ENCODE measurements around the gene PWWP2B. TPM values are rescaled to one million over a fixed set of nuclear protein-coding genes. Genes with fewer than 3 reads are reported as not detected.
A peak's percentile ranks its signal among the peaks of the same experiment; 100 is the strongest.

Gene PWWP2B
- total and polyA plus RNA-seq, 9 of the 15 experiments (the other 6 are each of a cell fraction or from before 2014, with no cell fraction given), result 0.07 to 9.2 (median 1.6) TPM; not detected in 1

DNA sequence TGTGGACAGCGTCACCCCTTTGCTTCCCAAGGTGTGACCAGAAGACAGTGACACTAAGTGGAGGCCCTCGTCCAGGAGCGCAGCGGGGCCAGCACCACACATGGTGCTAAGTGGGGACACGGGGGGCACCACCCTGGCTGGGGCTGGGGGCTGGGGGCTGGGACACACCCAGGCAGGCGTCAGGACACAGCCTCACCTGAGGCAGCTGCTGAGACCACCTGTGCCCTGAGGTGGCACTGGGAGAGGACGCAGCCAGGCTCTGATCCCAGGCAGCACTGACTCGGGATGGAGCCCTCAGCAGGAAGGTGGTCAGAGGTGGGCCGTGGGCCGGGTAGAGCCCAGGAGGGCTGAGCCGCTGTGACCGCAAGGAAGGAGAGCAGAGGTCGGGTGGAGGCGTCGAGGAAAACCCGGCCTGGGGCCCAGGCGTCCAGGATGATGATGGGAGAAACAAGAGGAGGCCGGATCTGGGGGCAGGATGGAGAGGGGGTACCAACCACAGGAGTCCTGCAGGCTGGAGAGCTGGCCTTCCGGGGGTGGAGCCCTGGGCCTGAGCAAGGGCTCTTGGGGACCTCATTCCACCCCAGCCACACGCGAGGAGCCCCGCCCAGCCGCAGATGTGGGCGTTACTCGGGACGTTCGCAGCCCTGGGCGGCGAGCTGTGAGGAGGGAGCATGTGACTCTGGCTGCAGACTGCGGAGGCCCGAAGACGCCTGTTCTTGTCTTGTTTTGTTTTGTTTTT, 42.5 kb upstream of the PWWP2B start (continued):
- TF ChIP-seq KLF16 (IDR thresholded peaks at IDR 0.05) (no peak), MYBL2 (IDR thresholded peaks at IDR 0.05; ENCODE audit: low read depth) (no peak), MYBL2 (CRISPR knock-in tag; IDR thresholded peaks at IDR 0.05; ENCODE audit: borderline replicate concordance) (no peak), SIRT6 (IDR thresholded peaks at IDR 0.05; ENCODE audit: low read depth, low read length) (no peak), KHSRP (IDR thresholded peaks at IDR 0.05) (no peak), ZNF408 (CRISPR knock-in tag; IDR thresholded peaks at IDR 0.05; ENCODE audit: low read depth) (no peak), RBM14 (IDR thresholded peaks at IDR 0.05; ENCODE audit: borderline replicate concordance, insufficient read depth, low read depth, low read length) (no peak), ZSCAN32 (CRISPR knock-in tag; IDR thresholded peaks at IDR 0.05) (no peak), ZNF217 (CRISPR knock-in tag; IDR thresholded peaks at IDR 0.05) (no peak), XRCC4 (IDR thresholded peaks at IDR 0.05; ENCODE audit: extremely low read depth, insufficient read depth, insufficient read length) (no peak), ZNF239 (CRISPR knock-in tag; IDR thresholded peaks at IDR 0.05) (no peak), USF1 (CRISPR knock-in tag; IDR thresholded peaks at IDR 0.05) (0 out of 2 replicates have a peak, but pooled peaks have one; percentile 39), TCFL5 (CRISPR knock-in tag; conservative IDR thresholded peaks at IDR 0.05) (no peak), RHOXF2B (CRISPR knock-in tag; conservative IDR thresholded peaks at IDR 0.05) (no peak), IRF2 (CRISPR knock-in tag; IDR thresholded peaks at IDR 0.05) (no peak), ZNF134 (CRISPR knock-in tag; conservative IDR thresholded peaks at IDR 0.05) (no peak), OTX1 (CRISPR knock-in tag; IDR thresholded peaks at IDR 0.05) (no peak), NFIX (CRISPR knock-in tag; IDR thresholded peaks at IDR 0.05; ENCODE audit: low read depth) (no peak), GABPA (tag; conservative IDR thresholded peaks at IDR 0.05; ENCODE audit: low read depth) (no peak), MYNN (IDR thresholded peaks at IDR 0.05) (no peak), MYNN (CRISPR knock-in tag; IDR thresholded peaks at IDR 0.05) (no peak), ZBTB33 (CRISPR knock-in tag; IDR thresholded peaks at IDR 0.05) (no peak), HMGN3 (IDR thresholded peaks at IDR 0.05; ENCODE audit: borderline replicate concordance, extremely low read depth, insufficient read length, low read depth, low read length) (no peak)
- TF ChIP-seq, protein P1, sequence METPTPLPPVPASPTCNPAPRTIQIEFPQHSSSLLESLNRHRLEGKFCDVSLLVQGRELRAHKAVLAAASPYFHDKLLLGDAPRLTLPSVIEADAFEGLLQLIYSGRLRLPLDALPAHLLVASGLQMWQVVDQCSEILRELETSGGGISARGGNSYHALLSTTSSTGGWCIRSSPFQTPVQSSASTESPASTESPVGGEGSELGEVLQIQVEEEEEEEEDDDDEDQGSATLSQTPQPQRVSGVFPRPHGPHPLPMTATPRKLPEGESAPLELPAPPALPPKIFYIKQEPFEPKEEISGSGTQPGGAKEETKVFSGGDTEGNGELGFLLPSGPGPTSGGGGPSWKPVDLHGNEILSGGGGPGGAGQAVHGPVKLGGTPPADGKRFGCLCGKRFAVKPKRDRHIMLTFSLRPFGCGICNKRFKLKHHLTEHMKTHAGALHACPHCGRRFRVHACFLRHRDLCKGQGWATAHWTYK (CRISPR knock-in tag; IDR thresholded peaks at IDR 0.05), result no peak
- TF ChIP-seq, protein P2, sequence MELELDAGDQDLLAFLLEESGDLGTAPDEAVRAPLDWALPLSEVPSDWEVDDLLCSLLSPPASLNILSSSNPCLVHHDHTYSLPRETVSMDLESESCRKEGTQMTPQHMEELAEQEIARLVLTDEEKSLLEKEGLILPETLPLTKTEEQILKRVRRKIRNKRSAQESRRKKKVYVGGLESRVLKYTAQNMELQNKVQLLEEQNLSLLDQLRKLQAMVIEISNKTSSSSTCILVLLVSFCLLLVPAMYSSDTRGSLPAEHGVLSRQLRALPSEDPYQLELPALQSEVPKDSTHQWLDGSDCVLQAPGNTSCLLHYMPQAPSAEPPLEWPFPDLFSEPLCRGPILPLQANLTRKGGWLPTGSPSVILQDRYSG (tag; conservative IDR thresholded peaks at IDR 0.05; ENCODE audit: low read depth), result no peak

Data from K562 (cell line).